Skeletal muscle cell (primary cell): ENCODE data around the gene STRAP.
"Not testable (repeated sequence)": the region's sequence is repeated elsewhere in the genome, so short reads cannot be mapped to it uniquely, and the experiment has no call there.

ENCODE experiments used
- DNase-seq: peaks from one replicate; pipeline ENCODE4 v3.0.0-alpha.2; 2010; ENCODE audit warnings: low read depth
- H3K4me3 ChIP-seq: 2 replicates; pipeline ENCODE4 v1.5.1; 2011; ENCODE audit warnings: low read depth, mild to moderate bottlenecking, control low read depth, low read length, moderate library complexity

Gene STRAP

DNA sequence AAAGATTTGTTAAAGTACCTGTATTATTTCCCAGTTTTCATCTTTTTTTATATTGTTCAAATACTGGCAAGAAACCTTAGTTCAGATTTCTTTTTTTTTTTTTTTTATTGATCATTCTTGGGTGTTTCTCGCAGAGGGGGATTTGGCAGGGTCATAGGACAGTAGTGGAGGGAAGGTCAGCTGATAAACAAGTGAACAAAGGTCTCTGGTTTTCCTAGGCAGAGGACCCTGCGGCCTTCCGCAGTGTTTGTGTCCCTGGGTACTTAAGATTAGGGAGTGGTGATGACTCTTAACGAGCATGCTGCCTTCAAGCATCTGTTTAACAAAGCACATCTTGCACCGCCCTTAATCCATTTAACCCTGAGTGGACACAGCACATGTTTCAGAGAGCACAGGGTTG is 29.7 kb downstream of the STRAP start:
- peak overlapping the region; percentile 76 for H3K4me3 ChIP-seq
- DNase-seq, result not testable (repeated sequence)

DNA sequence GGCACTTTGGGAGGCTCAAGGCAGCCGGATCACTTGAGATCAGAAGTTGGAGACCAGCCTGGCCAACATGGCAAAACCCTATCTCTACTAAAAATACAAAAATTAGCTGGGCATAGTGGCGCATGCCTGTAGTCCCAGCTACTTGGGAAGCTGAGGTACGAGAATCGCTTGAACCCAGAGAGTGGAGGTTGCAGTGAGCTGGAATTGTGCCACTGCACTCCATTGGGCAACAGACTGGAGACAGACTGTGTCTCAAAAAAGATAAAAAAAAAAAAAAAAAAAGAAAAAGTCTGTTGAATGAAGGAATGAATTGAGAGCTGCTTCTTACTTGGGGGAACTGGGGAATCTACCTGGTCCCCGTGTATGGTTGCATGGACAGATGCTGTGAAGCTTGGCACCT is 31.9 kb downstream of the STRAP start:
- DNase-seq, H3K4me3 ChIP-seq: not testable (repeated sequence)

DNA sequence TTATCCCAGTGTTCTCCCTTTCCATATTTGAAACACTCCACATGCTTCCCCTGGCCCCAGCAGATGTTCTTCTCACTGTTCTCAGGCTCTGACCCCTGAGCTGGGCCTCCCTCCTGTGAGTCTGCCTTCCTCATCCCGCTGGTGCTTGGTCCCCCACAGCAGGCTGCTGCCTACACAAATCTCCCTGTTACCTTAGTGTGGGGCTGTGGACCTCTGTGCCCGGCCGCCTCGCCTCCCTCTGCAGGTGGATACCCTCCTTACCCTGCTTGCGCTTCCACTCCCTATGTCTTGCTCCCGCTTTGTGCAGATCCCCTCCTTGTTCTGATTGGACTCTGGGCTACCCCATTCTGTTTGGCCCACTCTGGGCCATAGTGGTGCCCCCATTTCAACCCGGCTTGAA is 35.9 kb downstream of the STRAP start:
- no peak overlapping the region for H3K4me3 ChIP-seq
- DNase-seq, result no peak

DNA sequence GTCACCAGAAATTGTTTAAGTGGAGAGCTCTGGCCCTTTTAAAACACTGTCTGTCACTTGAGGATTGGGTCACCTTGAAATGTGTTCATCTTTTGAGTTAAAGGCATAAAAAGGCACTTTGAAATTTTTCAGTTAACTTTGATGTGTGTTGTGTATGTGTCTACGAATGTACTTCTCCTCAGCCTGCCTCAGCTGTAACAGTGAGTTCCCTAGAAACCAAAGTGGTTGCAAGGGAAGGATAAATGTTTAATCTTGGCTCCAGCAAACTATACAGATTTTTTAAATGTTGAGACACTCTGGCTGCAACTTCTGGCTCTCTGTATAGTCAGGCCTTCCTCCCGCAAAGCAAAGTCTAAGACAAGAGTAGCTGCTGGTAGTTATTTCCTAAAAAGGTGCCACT is 37.2 kb downstream of the STRAP start:
- no peak for DNase-seq
- H3K4me3 ChIP-seq, result no peak overlapping the region

DNA sequence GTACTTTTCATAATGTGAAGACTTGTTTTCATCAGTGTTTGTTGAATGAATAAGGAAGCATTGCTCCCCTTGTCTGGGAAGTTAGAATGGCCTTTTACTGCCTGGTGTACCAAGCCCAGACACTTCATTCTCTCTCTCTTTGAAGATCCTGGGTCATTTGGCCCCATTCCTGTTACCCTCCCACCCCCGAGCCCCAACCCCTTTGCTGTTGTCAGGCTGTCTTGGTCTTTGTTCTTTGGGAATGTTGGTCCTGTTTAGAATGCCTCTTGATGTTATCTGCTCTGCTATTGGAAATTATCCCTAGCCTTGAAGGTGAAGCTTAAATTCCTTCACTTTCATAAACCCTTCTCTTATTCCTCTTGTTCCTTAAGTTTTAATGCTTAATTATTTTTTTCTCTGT is 42.8 kb downstream of the STRAP start:
- no peak for DNase-seq
- H3K4me3 ChIP-seq, result no peak overlapping the region

DNA sequence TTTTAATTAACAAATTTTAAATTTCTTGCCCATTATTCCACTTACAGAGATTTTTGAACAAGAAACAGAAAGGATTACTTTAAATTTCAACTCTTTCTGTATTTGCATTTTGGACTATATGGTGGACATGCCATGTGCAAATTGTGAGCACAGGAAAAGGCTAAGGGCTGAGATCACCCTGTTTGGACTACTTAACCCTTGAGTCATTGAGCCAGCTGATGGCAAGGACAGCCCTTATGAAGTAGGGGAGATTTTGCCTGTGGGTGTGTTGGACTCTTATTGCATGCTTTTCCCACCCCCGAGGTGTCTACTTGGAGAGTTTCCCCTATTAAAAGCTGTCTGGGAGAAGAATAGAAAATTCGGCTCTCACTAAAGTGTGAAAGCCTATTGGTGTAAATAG is 46.2 kb downstream of the STRAP start:
- DNase-seq, result peak; percentile 68
- no peak overlapping the region for H3K4me3 ChIP-seq

DNA sequence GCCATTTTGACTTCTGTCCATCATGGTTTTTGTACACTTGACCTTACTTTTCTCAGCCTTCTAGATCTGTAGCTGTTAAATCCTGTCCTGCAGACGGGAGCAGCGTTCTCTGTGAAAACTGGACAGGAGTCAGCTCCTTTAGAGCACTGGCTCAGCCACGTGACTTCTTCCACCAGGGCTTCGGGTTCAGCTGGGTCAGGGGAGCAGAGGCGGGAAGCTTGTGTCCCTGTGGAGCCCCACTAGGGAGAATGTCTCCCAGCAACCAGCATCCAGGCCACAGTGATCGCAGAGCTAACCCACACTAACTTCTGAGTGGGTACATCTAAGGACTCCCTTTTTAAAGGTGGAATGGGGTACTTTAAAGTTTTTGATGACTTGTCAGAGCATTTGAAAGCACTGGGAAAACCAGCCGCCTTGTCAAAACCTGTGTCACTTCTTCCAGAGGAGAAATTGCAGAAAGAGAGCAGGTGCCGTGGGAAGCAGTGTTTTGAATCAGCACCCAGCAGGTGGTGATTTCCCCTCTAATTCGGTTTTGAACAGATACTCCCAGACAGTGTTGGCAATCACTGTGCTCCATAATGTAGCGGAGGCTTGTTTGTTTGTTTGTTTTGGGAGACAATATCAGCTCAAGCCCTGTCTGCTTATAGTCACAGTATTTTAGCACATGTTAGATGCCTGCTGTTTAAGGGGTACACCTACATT is 46.8 kb downstream of the STRAP start:
- H3K4me3 ChIP-seq, result no peak overlapping the region
- no peak for DNase-seq

DNA sequence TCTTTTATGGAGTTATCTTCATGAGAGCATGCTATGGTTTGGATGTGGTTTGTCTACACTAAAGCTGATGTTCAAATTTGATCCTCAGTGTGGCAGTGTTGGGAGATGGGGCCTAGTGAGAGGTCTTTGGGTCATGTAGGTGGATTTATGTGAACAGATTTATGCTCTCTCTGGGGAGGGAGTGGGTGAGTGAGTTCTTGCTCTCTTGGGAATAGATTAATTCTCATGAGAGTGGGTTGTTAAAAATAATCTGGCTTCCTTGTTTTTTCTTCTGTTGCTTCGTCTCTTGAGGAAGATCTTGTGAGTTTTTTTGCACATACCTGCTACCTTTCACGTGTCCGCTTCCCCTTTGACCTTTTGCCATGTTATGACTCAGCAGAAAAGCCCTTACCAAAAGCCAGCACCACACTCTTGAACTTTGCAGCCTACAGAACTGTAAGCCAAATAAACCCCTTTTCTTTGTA is 49.4 kb downstream of the STRAP start:
- H3K4me3 ChIP-seq, result no peak overlapping the region
- no peak for DNase-seq

DNA sequence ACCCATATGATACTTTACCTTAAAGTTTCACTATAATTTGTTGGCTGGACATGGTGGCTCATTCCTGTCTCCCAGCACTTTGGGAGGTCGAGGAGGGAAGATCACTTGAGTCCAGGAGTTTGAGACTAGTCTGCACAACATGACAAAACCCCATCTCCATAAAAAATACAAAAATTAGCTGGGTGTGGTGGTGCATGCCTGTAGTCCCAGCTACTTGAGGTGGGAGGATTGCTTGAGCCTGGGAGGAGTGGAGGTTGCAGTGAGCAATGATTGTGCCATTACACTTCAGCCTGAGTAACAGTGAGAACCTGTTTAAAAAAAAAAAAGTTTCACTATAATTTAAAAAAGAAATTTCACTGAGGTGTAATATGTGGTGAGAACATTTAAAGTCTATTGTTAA is 50.1 kb downstream of the STRAP start:
- H3K4me3 ChIP-seq, result no peak overlapping the region
- DNase-seq, result no peak

DNA sequence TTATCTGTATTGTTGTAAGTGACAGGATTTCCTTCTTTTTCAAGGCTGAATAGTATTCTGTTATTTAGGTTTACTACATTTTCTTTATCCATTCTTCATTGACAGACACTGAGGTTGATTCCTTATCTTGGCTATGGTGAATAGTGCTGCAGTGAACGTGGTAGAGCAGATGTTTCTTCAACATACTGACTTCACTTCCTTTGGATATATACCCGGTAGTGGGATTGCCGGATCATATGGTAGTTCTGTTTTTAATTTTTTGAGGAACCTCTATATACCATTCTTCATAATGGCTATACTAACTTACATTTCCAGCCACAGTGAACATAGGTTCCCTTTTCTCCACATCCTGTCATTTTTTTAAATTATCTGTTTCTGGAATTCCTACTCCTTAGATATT is 50.8 kb downstream of the STRAP start:
- no peak for DNase-seq
- no peak overlapping the region for H3K4me3 ChIP-seq

DNA sequence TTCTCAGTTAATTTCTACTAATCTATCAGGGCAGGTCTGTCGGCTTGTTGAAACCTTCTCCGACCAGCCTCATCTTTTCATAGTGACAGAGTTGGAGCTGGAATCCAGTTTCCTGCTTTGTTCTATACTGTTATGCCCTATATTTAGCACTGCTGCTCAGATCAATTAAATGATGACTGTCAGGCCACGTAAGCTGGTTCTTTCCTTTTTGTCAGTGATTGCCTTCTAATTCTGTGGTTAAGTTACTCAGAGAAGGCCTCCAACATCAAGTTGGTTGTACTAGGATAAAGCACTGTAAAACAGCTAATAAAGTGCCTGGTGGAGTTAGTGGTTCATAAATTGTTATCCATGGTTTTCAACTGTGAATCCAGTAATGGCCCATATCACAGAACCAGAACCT is 51.6 kb downstream of the STRAP start:
- no peak for DNase-seq
- no peak overlapping the region for H3K4me3 ChIP-seq

DNA sequence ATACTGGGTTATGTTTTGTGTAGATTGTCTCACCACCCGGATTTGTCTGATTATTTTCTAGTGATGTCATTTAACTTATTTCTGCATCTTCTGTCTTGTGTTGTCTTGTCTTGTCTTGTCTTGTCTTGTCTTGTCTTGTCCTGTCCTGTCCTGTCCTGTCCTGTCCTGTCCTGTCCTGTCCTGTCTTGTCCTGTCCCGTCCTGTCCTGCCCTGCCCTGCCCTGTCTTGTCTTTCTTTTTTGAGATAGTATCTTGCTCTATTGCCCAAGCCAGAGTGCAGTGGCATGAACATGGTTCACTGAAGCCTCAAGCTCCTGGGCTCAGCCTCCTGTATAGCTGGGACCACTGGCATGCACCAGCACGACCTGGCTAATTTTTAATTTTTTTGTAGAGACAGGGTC is 54.6 kb downstream of the STRAP start:
- no peak for DNase-seq
- no peak overlapping the region for H3K4me3 ChIP-seq

DNA sequence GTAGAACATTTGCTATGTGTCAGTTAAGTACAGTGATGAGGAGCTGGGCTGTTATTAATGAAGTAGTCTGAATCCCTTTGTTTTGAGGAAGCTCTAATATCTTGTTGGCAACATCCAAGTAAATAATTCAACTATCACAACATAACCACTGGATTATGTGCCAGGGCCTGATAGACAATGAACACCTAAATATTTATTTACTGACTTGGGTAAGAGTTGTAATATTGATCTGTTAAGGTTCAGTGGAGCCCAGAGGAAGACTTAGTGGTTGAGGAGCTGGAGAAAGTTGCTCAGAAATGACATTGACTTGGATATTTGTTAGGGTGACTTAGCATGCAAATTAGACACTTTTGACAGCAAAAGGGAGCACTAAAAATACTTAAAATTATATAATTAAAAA is 55.7 kb downstream of the STRAP start:
- no peak overlapping the region for H3K4me3 ChIP-seq
- no peak for DNase-seq

DNA sequence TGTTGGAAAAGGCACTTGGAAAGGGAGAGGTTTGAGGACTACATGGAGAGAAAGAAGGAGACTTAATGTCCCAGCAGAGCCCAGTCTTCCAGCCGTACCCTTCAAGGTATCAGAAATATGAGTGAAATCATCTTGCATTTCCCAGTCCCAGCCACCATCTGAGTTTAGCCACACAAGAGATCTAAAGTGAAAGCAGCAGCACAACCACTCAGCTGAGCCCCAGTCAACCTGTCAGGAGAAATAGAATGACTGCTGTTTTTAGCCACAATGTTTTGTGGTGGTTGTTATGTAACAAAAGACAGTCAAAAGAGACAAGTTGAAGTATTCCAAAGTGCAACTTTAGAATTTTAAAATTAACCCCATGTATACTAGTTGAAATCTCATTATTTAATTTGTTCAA is 56.9 kb downstream of the STRAP start:
- no peak for DNase-seq
- H3K4me3 ChIP-seq, result no peak overlapping the region

DNA sequence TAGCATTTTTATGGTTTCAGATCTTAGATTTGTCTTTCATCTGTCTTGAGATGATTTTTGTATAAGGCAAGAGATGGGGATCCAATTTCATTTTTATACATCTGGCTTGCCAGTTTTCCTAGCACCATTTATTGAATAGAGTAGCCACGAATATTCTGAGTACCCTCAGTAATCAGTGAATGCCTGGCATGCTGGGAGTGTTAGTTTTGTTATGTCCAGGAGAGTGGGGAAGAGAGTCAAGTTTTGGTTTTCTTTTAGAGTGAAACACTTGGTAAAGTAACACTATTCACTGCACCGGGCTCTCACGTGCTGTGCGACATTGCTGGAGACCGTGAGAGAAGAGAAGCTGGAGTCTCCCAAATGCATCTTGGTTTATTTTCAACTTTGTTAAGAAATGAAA is 60.3 kb downstream of the STRAP start:
- DNase-seq, result no peak
- no peak overlapping the region for H3K4me3 ChIP-seq

DNA sequence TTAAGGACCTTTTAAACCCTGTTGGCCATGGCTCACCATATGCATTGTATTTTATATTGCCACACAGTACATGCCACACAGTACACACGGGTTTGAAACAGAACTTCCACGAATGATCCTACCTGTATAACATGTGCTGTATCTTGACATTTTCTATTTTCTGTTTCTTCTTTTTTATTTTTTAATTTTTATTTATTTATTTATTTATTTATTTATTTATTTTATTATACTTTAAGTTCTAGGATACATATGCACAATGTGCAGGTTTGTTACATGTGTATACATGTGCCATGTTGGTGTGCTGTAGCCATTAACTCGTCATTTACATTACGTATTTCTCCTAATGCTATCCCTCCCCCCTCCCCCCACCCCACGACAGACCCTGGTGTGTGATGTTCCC is 61.3 kb downstream of the STRAP start:
- not testable (repeated sequence) for H3K4me3 ChIP-seq, DNase-seq

DNA sequence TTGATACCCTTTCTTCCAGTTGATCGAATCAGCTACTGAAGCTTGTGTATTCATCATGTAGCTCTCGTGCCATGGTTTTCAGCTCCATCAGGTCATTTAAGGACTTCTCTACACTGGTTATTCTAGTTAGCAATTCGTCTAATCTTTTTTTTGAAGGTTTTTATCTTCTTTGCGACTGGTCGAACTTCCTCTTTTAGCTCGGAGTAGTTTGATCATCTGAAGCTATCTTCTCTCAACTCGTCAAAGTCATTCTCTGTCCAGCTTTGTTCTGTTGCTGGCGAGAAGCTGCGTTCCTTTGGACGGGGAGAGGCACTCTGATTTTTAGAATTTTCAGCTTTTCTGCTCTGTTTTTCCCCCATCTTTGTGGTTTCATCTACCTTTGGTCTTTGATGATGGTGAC is 66.3 kb downstream of the STRAP start:
- not testable (repeated sequence) for DNase-seq, H3K4me3 ChIP-seq
